K562 (cell line): ENCODE results near the gene CLN5.

Experiments
- E2F6 ChIP-seq, 2 experiments: IDR thresholded peaks; 2 replicates each; pipeline ENCODE4 v1.6.1; 2011; ENCODE audit warnings: borderline replicate concordance in 1 of 2, control low read depth in 1 of 2, low read depth in 1 of 2, low read length in 1 of 2, mild to moderate bottlenecking in 1 of 2, mixed read lengths in 1 of 2, moderate library complexity in 1 of 2; ENCODE audit not compliant: insufficient read depth in 1 of 2, insufficient read length in 1 of 2, poor library complexity in 1 of 2, severe bottlenecking in 1 of 2; ENCODE audit errors: extremely low read depth in 1 of 2
- EZH2 ChIP-seq: IDR thresholded peaks from 2 replicates; pipeline ENCODE4 v1.6.1; 2012; ENCODE audit warnings: low read depth, mild to moderate bottlenecking, inconsistent platforms, low read length, borderline replicate concordance
- NFRKB ChIP-seq: fragments of 450-650 bp; IDR thresholded peaks from 2 replicates; pipeline ENCODE4 v1.6.1; 2016; ENCODE audit warnings: low read depth
- NR4A1 ChIP-seq, 2 experiments: fragments of 250-450 bp in 1 of 2; fragments of 450-650 bp in 1 of 2; sonication (Bioruptor Pico) in 1 of 2; IDR thresholded peaks; 2 replicates each; pipeline versions ENCODE4 v1.4.0 to v1.6.1; 2016 to 2020; ENCODE audit warnings: mild to moderate bottlenecking in 2 of 2, missing compliant biosample characterization in 1 of 2, missing genetic modification characterization in 1 of 2, moderate library complexity in 1 of 2
- XRCC5 ChIP-seq: fragments of 200-400 bp; formaldehyde crosslinking; IDR thresholded peaks from 2 replicates; pipeline ENCODE4 v1.6.1; 2017; ENCODE audit warnings: low read depth, mild to moderate bottlenecking, low read length
- ZBTB11 ChIP-seq, 3 experiments: fragments of 200-800 bp in 1 of 3; fragments of 250-450 bp in 1 of 3; fragments of 450-650 bp in 1 of 3; sonication (Bioruptor Pico) in 1 of 3; sonication (Bioruptor generic) in 1 of 3; formaldehyde crosslinking in 1 of 3; IDR thresholded peaks; 2 replicates each; pipeline versions ENCODE4 v1.6.1 to v1.8.0; 2016 to 2022; ENCODE audit warnings: mild to moderate bottlenecking in 2 of 3, missing genetic modification characterization in 2 of 3, missing compliant biosample characterization in 1 of 3, moderate library complexity in 1 of 3
- ZC3H11A ChIP-seq: IDR thresholded peaks from 2 replicates; pipeline ENCODE4 v1.6.1; 2012; ENCODE audit warnings: low read depth, low read length, improper control_type of control experiment
- ZNF23 ChIP-seq: fragments of 250-450 bp; sonication (Bioruptor Pico); IDR thresholded peaks from 2 replicates; pipeline ENCODE4 v1.4.0; 2020; ENCODE audit warnings: mild to moderate bottlenecking
- TF ChIP-seq, protein P1 (sequence below): fragments of 250-450 bp; sonication (Bioruptor Pico); IDR thresholded peaks from 2 replicates; pipeline ENCODE4 v1.5.0; 2020; ENCODE audit warnings: mild to moderate bottlenecking, borderline replicate concordance
- TF ChIP-seq, protein P2 (sequence below), 3 experiments: IDR thresholded peaks in 2 of 3; conservative IDR thresholded peaks in 1 of 3; 2 replicates each; pipeline ENCODE4 v1.5.1; 2011 to 2012; ENCODE audit warnings: low read length in 3 of 3, mild to moderate bottlenecking in 3 of 3, control low read depth in 2 of 3, improper control_type of control experiment in 1 of 3, inconsistent platforms in 1 of 3, low read depth in 1 of 3, mixed read lengths in 1 of 3, moderate library complexity in 1 of 3; ENCODE audit not compliant: insufficient read depth in 2 of 3

GRCh38 chr13:76971215-76971614 is 20.7 kb upstream of the CLN5 start:
- no peak for TF ChIP-seq ZBTB11 (CRISPR knock-in tag; IDR thresholded peaks at IDR 0.05)
- no peak for TF ChIP-seq NFRKB
- no peak for TF ChIP-seq ZNF23 (CRISPR knock-in tag)
- TF ChIP-seq, protein P1, sequence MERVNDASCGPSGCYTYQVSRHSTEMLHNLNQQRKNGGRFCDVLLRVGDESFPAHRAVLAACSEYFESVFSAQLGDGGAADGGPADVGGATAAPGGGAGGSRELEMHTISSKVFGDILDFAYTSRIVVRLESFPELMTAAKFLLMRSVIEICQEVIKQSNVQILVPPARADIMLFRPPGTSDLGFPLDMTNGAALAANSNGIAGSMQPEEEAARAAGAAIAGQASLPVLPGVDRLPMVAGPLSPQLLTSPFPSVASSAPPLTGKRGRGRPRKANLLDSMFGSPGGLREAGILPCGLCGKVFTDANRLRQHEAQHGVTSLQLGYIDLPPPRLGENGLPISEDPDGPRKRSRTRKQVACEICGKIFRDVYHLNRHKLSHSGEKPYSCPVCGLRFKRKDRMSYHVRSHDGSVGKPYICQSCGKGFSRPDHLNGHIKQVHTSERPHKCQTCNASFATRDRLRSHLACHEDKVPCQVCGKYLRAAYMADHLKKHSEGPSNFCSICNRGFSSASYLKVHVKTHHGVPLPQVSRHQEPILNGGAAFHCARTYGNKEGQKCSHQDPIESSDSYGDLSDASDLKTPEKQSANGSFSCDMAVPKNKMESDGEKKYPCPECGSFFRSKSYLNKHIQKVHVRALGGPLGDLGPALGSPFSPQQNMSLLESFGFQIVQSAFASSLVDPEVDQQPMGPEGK (CRISPR knock-in tag), result no peak
- no peak for TF ChIP-seq ZC3H11A
- TF ChIP-seq, protein P2, sequence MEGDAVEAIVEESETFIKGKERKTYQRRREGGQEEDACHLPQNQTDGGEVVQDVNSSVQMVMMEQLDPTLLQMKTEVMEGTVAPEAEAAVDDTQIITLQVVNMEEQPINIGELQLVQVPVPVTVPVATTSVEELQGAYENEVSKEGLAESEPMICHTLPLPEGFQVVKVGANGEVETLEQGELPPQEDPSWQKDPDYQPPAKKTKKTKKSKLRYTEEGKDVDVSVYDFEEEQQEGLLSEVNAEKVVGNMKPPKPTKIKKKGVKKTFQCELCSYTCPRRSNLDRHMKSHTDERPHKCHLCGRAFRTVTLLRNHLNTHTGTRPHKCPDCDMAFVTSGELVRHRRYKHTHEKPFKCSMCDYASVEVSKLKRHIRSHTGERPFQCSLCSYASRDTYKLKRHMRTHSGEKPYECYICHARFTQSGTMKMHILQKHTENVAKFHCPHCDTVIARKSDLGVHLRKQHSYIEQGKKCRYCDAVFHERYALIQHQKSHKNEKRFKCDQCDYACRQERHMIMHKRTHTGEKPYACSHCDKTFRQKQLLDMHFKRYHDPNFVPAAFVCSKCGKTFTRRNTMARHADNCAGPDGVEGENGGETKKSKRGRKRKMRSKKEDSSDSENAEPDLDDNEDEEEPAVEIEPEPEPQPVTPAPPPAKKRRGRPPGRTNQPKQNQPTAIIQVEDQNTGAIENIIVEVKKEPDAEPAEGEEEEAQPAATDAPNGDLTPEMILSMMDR (IDR thresholded peaks at IDR 0.05 in 2 of 3, conservative IDR thresholded peaks at IDR 0.05 in 1 of 3; ENCODE audit: insufficient read depth in 2 of 3, low read depth in 1 of 3, low read length in 3 of 3), result no peak
- TF ChIP-seq E2F6 (IDR thresholded peaks at IDR 0.05; ENCODE audit: borderline replicate concordance in 1 of 2, extremely low read depth in 1 of 2, insufficient read depth in 1 of 2, insufficient read length in 1 of 2, low read depth in 1 of 2, low read length in 1 of 2, poor library complexity in 1 of 2, severe bottlenecking in 1 of 2), result no peak
- TF ChIP-seq EZH2, result no peak
- no peak for TF ChIP-seq NR4A1 (CRISPR knock-in tag; IDR thresholded peaks at IDR 0.05)
- no peak for TF ChIP-seq NR4A1 (tag; IDR thresholded peaks at IDR 0.05)
- no peak for TF ChIP-seq XRCC5
